SJCRH30 (cell line): ENCODE measurements around the gene SOST. TPM values are rescaled to one million over a fixed set of nuclear protein-coding genes. Genes with fewer than 3 reads are reported as not detected.

Experiments used
- DNase-seq, 2 experiments: peaks; one replicate each; pipeline ENCODE4 v3.0.0-alpha.2; 2015 to 2020
- H3K27ac ChIP-seq: fragments of 250-450 bp; sonication (Bioruptor Pico); 2 replicates; pipeline ENCODE4 v1.5.1; 2020; ENCODE audit warnings: mild to moderate bottlenecking, moderate library complexity
- H3K27me3 ChIP-seq: fragments of 250-450 bp; sonication (Bioruptor Pico); 2 replicates; pipeline ENCODE4 v1.5.1; 2020; ENCODE audit warnings: mild to moderate bottlenecking, moderate library complexity
- H3K36me3 ChIP-seq: fragments of 250-450 bp; sonication (Bioruptor Pico); 2 replicates; pipeline ENCODE4 v1.5.1; 2020; ENCODE audit warnings: mild to moderate bottlenecking, moderate library complexity
- H3K4me1 ChIP-seq: fragments of 250-450 bp; sonication (Bioruptor Pico); 2 replicates; pipeline ENCODE4 v1.5.1; 2020; ENCODE audit warnings: mild to moderate bottlenecking, moderate library complexity
- H3K4me3 ChIP-seq: fragments of 250-450 bp; sonication (Bioruptor Pico); 2 replicates; pipeline ENCODE4 v1.5.1; 2020; ENCODE audit warnings: mild to moderate bottlenecking, moderate library complexity
- H3K9me3 ChIP-seq: fragments of 250-450 bp; sonication (Bioruptor Pico); replicated peaks from 2 replicates; pipeline ENCODE4 v1.5.1; 2020; ENCODE audit warnings: mild to moderate bottlenecking, moderate library complexity
- total RNA-seq: library from RNA; depleted of rRNA; stranded (reverse); fragments of >200 nt; shearing (Covaris generic); gene quantifications from 2 replicates; pipeline ENCODE4 v1.2.3, GENCODE V29; 2014

The SOST gene
- total RNA-seq, 1 experiment from 2014 or later, result not detected

DNA sequence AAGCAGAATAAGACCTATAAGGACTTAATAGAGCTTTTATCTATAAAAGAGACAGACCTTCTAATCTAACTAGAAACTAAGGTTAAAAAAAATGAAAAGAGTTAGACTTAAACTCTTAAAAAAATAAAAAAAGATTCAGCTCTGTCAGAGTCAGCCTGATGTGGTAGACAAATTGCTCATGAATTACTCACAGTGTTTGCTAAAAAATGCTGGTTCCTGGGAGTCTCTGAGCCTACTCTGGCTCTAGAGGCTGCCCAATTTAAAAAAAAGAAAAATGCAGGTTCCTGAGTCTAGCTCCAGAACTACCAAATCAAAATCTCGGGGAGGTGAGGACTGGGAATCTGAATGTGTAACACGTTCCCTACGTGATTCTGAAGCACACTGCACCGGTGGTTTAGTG is 18.1 kb downstream of the SOST start:
- no peak overlapping the region for H3K4me3 ChIP-seq
- no peaks in the 10 kb centered on the region for H3K36me3 ChIP-seq
- peaks cover 4% of the 10 kb centered on the region; the same call in 1 of the 2 replicates for H3K27me3 ChIP-seq
- no peak overlapping the region for H3K27ac ChIP-seq
- H3K9me3 ChIP-seq, result no peaks in the 10 kb centered on the region
- peaks cover 5% of the 10 kb centered on the region; the same call in 1 of the 2 replicates for H3K4me1 ChIP-seq
- DNase-seq, result no peak

GRCh38 chr17:43737722-43738121 is 20.9 kb downstream of the SOST start:
- H3K27ac ChIP-seq, result no peak overlapping the region
- H3K4me1 ChIP-seq, result no peaks in the 10 kb centered on the region
- H3K4me3 ChIP-seq, result no peak overlapping the region
- H3K9me3 ChIP-seq, result no peaks in the 10 kb centered on the region
- no peaks in the 10 kb centered on the region for H3K36me3 ChIP-seq
- no peak for DNase-seq
- peaks cover 4% of the 10 kb centered on the region; the same call in 1 of the 2 replicates for H3K27me3 ChIP-seq

- Histone ChIP-seq H3K36me3 (no peaks in the 10 kb centered on the region), H3K27me3 (peaks cover 1% of the 10 kb centered on the region; the same call in 1 of the 2 replicates), H3K9me3 (no peaks in the 10 kb centered on the region), H3K4me3 (no peak overlapping the region), H3K27ac (no peak overlapping the region), H3K4me1 (no peaks in the 10 kb centered on the region)
- no peak for DNase-seq
These were observed 22.2 kb downstream of the SOST start for GRCh38 chr17:43736389-43736788.

- Histone ChIP-seq H3K9me3 (no peaks in the 10 kb centered on the region; the same call in 1 of the 2 replicates), H3K4me3 (no peak overlapping the region), H3K36me3 (no peaks in the 10 kb centered on the region), H3K27me3 (peaks cover 2% of the 10 kb centered on the region; the same call in 1 of the 2 replicates), H3K4me1 (no peaks in the 10 kb centered on the region), H3K27ac (no peak overlapping the region)
- no peak for DNase-seq
These were observed 24.2 kb downstream of the SOST start for GRCh38 chr17:43734376-43734775.

GRCh38 chr17:43733956-43734355 is 24.6 kb downstream of the SOST start:
- H3K27ac ChIP-seq, result no peak overlapping the region
- H3K27me3 ChIP-seq, result peaks cover 2% of the 10 kb centered on the region; the same call in 1 of the 2 replicates
- H3K4me1 ChIP-seq, result no peaks in the 10 kb centered on the region
- no peak for DNase-seq
- no peaks in the 10 kb centered on the region; the same call in 1 of the 2 replicates for H3K9me3 ChIP-seq
- H3K4me3 ChIP-seq, result no peak overlapping the region
- H3K36me3 ChIP-seq, result no peaks in the 10 kb centered on the region

DNA sequence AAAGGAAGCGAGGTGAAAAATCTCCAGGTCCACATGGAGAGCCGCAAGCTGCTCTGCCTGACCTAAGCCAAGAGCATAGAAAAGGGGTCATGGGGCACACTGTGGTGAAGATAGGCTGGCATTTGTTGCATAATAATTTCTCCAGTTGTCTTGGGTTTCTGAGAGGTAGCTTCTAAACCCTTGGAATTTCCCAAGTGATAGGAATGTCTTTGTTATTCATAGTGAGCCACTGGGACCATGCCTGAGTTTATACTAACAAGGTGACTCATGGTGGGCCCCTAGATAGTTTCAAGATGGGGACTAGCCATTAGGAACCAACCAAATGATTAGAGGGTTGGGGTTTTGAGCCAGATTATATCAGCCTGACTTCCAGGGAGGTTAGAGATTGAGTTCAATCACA is 25.6 kb downstream of the SOST start:
- DNase-seq, result no peak
- H3K27me3 ChIP-seq, result peaks cover 2% of the 10 kb centered on the region; the same call in 1 of the 2 replicates
- no peaks in the 10 kb centered on the region for H3K4me1 ChIP-seq
- H3K4me3 ChIP-seq, result no peak overlapping the region
- no peaks in the 10 kb centered on the region; the same call in 1 of the 2 replicates for H3K9me3 ChIP-seq
- no peak overlapping the region for H3K27ac ChIP-seq
- no peaks in the 10 kb centered on the region for H3K36me3 ChIP-seq

GRCh38 chr17:43728081-43728480 is 30.5 kb downstream of the SOST start:
- H3K4me3 ChIP-seq, result no peak overlapping the region
- H3K36me3 ChIP-seq, result no peaks in the 10 kb centered on the region
- 0 out of 2 replicates have a peak, but pooled peaks cover 6% of the 10 kb centered on the region for H3K4me1 ChIP-seq
- no peaks in the 10 kb centered on the region; the same call in 1 of the 2 replicates for H3K9me3 ChIP-seq
- no peak overlapping the region for H3K27ac ChIP-seq
- DNase-seq, result no peak
- 0 out of 2 replicates have a peak, but pooled peaks cover 2% of the 10 kb centered on the region for H3K27me3 ChIP-seq

- peaks cover 6% of the 10 kb centered on the region; the same call in 1 of the 2 replicates for H3K27me3 ChIP-seq
- peak; percentile 49 to 56 for DNase-seq
- H3K36me3 ChIP-seq, result no peaks in the 10 kb centered on the region
- no peaks in the 10 kb centered on the region for H3K9me3 ChIP-seq
- H3K27ac ChIP-seq, result no peak overlapping the region
- 0 out of 2 replicates have a peak, but pooled peaks cover 6% of the 10 kb centered on the region for H3K4me1 ChIP-seq
- H3K4me3 ChIP-seq, result no peak overlapping the region
These were observed 34.8 kb downstream of the SOST start for GRCh38 chr17:43723697-43724359.

- peaks cover 11% of the 10 kb centered on the region for H3K27me3 ChIP-seq
- no peak for DNase-seq
- no peak overlapping the region for H3K4me3 ChIP-seq
- no peak overlapping the region for H3K27ac ChIP-seq
- H3K9me3 ChIP-seq, result no peaks in the 10 kb centered on the region
- no peaks in the 10 kb centered on the region for H3K36me3 ChIP-seq
- H3K4me1 ChIP-seq, result 0 out of 2 replicates have a peak, but pooled peaks cover 6% of the 10 kb centered on the region
These were observed 35.5 kb downstream of the SOST start for GRCh38 chr17:43722870-43723665.

- no peaks in the 10 kb centered on the region for H3K36me3 ChIP-seq
- H3K4me3 ChIP-seq, result no peak overlapping the region
- DNase-seq, result no peak
- H3K4me1 ChIP-seq, result 0 out of 2 replicates have a peak, but pooled peaks cover 6% of the 10 kb centered on the region
- H3K9me3 ChIP-seq, result no peaks in the 10 kb centered on the region
- peaks cover 12% of the 10 kb centered on the region for H3K27me3 ChIP-seq
- H3K27ac ChIP-seq, result no peak overlapping the region
These were observed 36.3 kb downstream of the SOST start for GRCh38 chr17:43722269-43722619.

DNA sequence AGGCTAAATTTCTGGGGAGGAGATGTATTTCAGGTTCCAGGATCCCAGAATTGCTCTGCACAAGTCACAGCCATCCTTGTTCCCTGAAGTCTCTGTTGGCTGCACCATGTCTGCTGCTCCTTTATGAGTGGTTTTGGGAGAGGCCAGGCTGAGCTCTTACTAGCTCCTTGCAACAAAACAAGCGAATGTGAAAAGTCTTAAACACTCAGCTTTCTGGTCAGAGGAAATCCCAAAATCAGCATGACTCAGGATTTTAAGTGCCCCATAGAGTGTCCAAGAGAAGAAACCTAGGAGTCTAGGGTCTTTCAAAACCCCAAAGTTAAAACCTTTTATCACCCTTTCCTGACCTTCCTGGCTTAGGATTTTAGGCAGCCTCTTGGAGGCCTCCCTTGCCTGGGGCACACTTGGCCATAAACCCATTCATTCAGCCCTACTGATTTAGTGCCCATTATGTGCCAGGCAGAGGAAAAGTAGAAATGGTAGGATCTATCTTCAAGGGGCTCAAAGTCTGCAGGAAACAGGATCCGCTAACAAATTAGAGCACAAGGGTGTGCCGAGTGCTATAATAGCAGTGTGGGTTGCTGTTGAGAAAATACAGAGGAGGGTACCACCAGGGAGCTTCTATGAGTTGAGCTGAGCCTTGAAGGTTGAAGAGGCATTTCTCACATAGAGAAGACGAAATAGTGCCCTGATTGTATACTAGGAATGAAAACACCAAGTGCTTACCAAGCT is 36.9 kb downstream of the SOST start:
- H3K27ac ChIP-seq, result no peak overlapping the region
- DNase-seq, result no peak
- H3K4me1 ChIP-seq, result 0 out of 2 replicates have a peak, but pooled peaks cover 6% of the 10 kb centered on the region

GRCh38 chr17:43720311-43721060 is 38.1 kb downstream of the SOST start:
- no peak overlapping the region for H3K27ac ChIP-seq
- 0 out of 2 replicates have a peak, but pooled peaks cover 6% of the 10 kb centered on the region for H3K4me1 ChIP-seq
- DNase-seq, result no peak

More for the DNA sequence above, 36.9 kb downstream of the SOST start:
- Histone ChIP-seq H3K27me3 (peaks cover 12% of the 10 kb centered on the region), H3K4me3 (no peak overlapping the region), H3K36me3 (no peaks in the 10 kb centered on the region), H3K9me3 (no peaks in the 10 kb centered on the region)

GRCh38 chr17:43719578-43719977 is 39.0 kb downstream of the SOST start:
- H3K4me3 ChIP-seq, result no peak overlapping the region
- H3K27me3 ChIP-seq, result peaks cover 20% of the 10 kb centered on the region
- H3K27ac ChIP-seq, result no peak overlapping the region
- H3K9me3 ChIP-seq, result no peaks in the 10 kb centered on the region
- no peak for DNase-seq
- H3K4me1 ChIP-seq, result 0 out of 2 replicates have a peak, but pooled peaks cover 6% of the 10 kb centered on the region
- no peaks in the 10 kb centered on the region for H3K36me3 ChIP-seq

More at GRCh38 chr17:43720311-43721060, 38.1 kb downstream of the SOST start:
- peaks cover 14% of the 10 kb centered on the region for H3K27me3 ChIP-seq
- no peaks in the 10 kb centered on the region for H3K36me3 ChIP-seq
- no peak overlapping the region for H3K4me3 ChIP-seq
- H3K9me3 ChIP-seq, result no peaks in the 10 kb centered on the region

DNA sequence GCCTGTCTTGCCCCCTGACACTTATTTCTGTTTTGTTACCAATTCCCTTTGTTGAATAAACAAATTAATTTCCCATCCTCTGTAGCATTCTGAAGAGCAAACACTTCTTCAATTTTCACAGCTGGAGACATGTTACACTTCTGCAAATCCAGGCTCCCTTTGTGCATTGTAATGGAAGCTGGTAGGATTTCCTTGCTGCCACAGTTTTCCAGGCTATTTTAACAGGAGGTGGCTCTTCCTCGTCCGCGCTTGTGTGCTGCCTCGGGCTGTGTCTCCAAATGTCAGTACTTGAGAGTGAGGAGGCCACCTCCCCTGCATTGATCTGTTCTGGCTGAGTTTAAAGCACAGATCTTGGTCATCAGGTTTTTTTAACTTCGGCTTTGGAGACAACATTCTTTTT is 40.0 kb downstream of the SOST start:
- Histone ChIP-seq H3K4me1 (0 out of 2 replicates have a peak, but pooled peaks cover 3% of the 10 kb centered on the region), H3K9me3 (no peaks in the 10 kb centered on the region), H3K27ac (no peak overlapping the region), H3K27me3 (peaks cover 23% of the 10 kb centered on the region), H3K4me3 (no peak overlapping the region), H3K36me3 (no peaks in the 10 kb centered on the region)
- no peak for DNase-seq
